ENCODE measurements around the gene OBSL1. TPM values are rescaled to one million over a fixed set of nuclear protein-coding genes. Genes with fewer than 3 reads are reported as not detected.

Gene OBSL1
- total and polyA plus RNA-seq, 2 of the 4 experiments (the other 2 are of a cell fraction): 21.5 to 51.2 TPM

DNA sequence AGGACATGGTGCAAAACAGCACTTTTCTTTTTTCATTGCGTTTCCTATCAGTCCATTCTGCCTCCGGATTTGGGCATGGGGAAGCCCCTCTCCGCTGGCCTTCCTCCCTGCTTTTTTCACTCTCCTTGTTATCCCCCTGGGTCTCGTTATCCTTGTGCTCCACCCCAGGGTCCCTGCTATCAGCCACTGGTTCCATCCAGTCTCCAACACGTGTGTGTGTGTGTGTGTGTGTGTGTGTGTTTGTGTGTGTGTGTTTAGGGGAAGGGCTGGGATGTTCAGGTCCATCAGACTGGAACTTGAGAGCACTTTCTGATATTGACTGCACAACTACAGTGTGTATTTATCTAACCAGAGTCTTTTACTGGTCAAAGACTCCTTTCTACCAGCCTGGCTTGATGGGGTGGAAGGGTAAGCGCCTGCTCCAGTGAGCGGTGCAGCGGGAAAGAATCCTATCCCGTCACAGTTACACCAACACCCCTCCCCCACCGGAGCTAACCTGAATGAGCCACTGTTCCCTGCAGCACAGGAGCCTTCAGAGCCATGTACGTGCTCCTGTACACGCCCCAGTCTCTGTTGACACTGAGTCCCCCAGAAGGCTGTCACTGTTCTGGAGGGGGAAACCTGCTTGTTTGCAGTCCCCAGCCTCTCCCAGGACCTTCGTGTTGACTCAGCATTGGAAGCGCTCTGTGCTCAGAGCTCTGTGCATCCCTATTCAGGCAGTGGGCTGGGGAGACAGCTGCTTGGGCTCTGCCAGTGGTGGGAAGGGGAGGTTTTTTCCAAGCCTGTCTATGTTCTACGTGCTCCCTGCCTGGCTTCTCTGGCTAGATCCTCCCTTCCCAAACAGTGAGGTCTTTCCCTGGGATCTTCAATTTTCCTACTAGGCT is 5.4 kb upstream of the OBSL1 start:
- peak; percentile 65 for ATAC-seq (ENCODE audit: low read depth)
- H3K4me1 ChIP-seq (ENCODE audit: control insufficient read depth, insufficient read depth, low read length): peaks cover 11% of the 10 kb centered on the region
- H3K4me3 ChIP-seq (ENCODE audit: insufficient read depth, low read depth, low read length): no peak overlapping the region
- H3K9me3 ChIP-seq (ENCODE audit: control insufficient read depth, insufficient read depth, low read length): no peaks in the 10 kb centered on the region
- H3K56ac ChIP-seq (ENCODE audit: extremely low read depth, insufficient read depth, low read length): no peak overlapping the region
- ChIA-PET CTCF (no interaction called here), POLR2A (ENCODE audit: unreplicated experiment) (interaction anchor here (0.5 kb wide), 1 partner anchor 21 kb away, joined by 4 read pairs; no protein-coding TSS in a partner anchor)
- H2AK9ac ChIP-seq (replicated peaks; ENCODE audit: low read depth, low read length, poor library complexity): no peak overlapping the region
- peaks cover 14% of the 10 kb centered on the region for H3K27me3 ChIP-seq (ENCODE audit: control insufficient read depth, insufficient read depth, low read length)
- no peak overlapping the region for H4K91ac ChIP-seq (ENCODE audit: insufficient read depth, low read depth, low read length)
- H2AFZ ChIP-seq (replicated peaks; ENCODE audit: low read length, poor library complexity): no peak overlapping the region
- no peak overlapping the region for H2BK120ac ChIP-seq (ENCODE audit: low read depth, low read length)
- in situ Hi-C loops (cut with MboI; ENCODE audit: low sequenced_read_pairs): no loop called here
- no peaks in the 10 kb centered on the region for H3K36me3 ChIP-seq (ENCODE audit: control insufficient read depth, insufficient read depth, low read length)
- no peak overlapping the region for H2BK20ac ChIP-seq (ENCODE audit: low read depth, low read length)
- peaks cover 2% of the 10 kb centered on the region; the same call in 1 of the 2 replicates for H3K9me1 ChIP-seq (ENCODE audit: insufficient read depth, low read length)
- H3K4me2 ChIP-seq (ENCODE audit: low read depth, low read length): peak overlapping the region; percentile 89
- no peak overlapping the region for H3K23ac ChIP-seq (ENCODE audit: low read depth, low read length)
- H4K8ac ChIP-seq (ENCODE audit: low read depth in 2 of 2, low read length in 2 of 2): no peak overlapping the region
- dilution Hi-C loops (cut with HindIII; ENCODE audit: low sequenced_read_pairs, unreplicated experiment): no loop called here
- H3K79me1 ChIP-seq (ENCODE audit: low read depth in 1 of 2, low read length in 2 of 2): peaks cover 0 to 1% of the 10 kb centered on the region in 2 experiments; a peak in 1 of 4 replicates
- no TSS peak for BruUV-seq (replicated peaks)
- no peak for TF ChIP-seq RCOR1 (IDR thresholded peaks at IDR 0.05; ENCODE audit: insufficient replicate concordance, low read length)
- TF ChIP-seq CHD1 (IDR thresholded peaks at IDR 0.05; ENCODE audit: low read depth, low read length): no peak
- peak; percentile 25; the same call in 1 of the 2 replicates for TF ChIP-seq MAFK (IDR thresholded peaks at IDR 0.05; ENCODE audit: low read depth, low read length)
- TF ChIP-seq USF2 (IDR thresholded peaks at IDR 0.05; ENCODE audit: low read depth, low read length): no peak
- no peak overlapping the region for H4K5ac ChIP-seq (ENCODE audit: low read depth, low read length)
- intact Hi-C loops (cut with micrococcal nuclease): loop anchor here (2.0 kb wide), 1 partner anchor 20 kb away; the partner anchor contains the start of gene STK11IP
- no peak overlapping the region for H3K27ac ChIP-seq (ENCODE audit: insufficient read depth, low read length)
- H3K14ac ChIP-seq (replicated peaks; ENCODE audit: low read depth, low read length): no peak overlapping the region
- DNase-seq: peak; percentile 13
- H2BK5ac ChIP-seq (ENCODE audit: low read depth, low read length, poor library complexity, severe bottlenecking): no peak overlapping the region
- no peak overlapping the region for H3K9ac ChIP-seq (ENCODE audit: low read depth, low read length)
- WGBS, 2 experiments (ENCODE audit: extremely low coverage in 2 of 2, insufficient read length in 1 of 2): 25% methylated on average over 3 of the region's 15 CpGs; no CpG with 5 or more reads in 1 of the 2 experiments
- H3K18ac ChIP-seq (ENCODE audit: low read depth, low read length): no peak overlapping the region
- no peaks in the 10 kb centered on the region for H4K20me1 ChIP-seq (ENCODE audit: insufficient read depth, low read length)
- no peak overlapping the region for H2AK5ac ChIP-seq (ENCODE audit: low read depth, low read length)
- no peak overlapping the region for H3K4ac ChIP-seq (ENCODE audit: low read depth, low read length)
- no peak overlapping the region for H2BK15ac ChIP-seq (ENCODE audit: low read depth, low read length)
